SK-N-MC (cell line): Measurements from ENCODE around the gene SHROOM4.

Source experiments
- EZH2 ChIP-seq: fragments of 200-600 bp; sonication (generic); IDR thresholded peaks from one replicate; pipeline ENCODE4 v1.6.1; 2017; ENCODE audit warnings: antibody characterized with exemption
- FOXP2 ChIP-seq: optimal IDR thresholded peaks from 2 replicates; pipeline ENCODE3; 2011; ENCODE audit warnings: mild to moderate bottlenecking, moderate library complexity; ENCODE audit not compliant: insufficient read depth; ENCODE audit errors: extremely low read length, control extremely low read depth
- POLR2AphosphoS5 ChIP-seq: IDR thresholded peaks from 2 replicates; pipeline ENCODE4 v1.6.1; 2012; ENCODE audit warnings: mild to moderate bottlenecking, low read depth, low read length, borderline replicate concordance

DNA sequence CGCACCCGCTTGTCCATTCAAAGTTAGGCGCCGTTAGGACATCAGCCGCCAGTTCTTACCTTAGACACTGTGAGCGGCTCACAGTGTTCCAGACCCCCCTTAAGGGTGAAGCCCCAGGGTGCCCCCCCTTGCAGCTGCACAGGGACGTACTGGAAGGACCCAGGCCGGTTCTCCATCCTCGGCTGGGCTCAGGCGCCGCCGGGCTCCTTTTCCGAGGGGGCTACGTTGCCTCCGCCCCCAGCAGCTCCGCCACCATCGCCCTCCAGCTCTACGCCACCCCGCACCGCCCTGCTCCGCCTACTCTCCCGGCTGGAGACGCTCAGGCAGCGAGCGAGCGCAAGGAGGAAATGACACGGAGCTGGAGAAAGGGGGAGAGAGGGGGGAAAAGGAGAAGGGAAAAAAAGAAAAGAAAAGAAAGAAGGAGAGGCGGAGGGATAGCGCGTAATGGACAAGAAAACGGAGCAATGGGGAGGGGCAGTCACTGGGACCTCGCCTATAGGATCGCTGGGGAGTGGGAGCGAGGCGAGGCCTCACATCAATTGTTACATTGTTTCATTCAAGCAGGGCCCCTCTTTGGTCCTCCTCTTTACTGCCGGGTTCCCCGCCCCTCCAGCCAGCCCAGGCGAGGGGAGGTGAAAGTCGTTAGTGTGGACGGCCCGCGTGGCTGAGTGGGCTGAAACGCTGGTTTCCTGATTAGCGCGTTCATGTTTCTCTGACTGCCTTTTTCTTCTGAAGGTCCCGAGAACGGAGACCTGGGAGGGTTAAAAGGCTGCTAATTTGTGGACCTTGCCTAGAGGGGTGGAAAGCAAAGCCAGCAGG, at the start of gene SHROOM4:
- TF ChIP-seq EZH2 (no peak), POLR2AphosphoS5 (no peak), FOXP2 (no peak)
